Neural cell (in vitro differentiated cells): Measurements from ENCODE around the gene BCAS1. TPM values are rescaled to one million over a fixed set of nuclear protein-coding genes. Genes with fewer than 3 reads are reported as not detected.

Experiments
- H2AFZ ChIP-seq: fragments of 200-600, 300-800 bp; sonication (generic), shearing (Covaris generic); 2 replicates; pipeline ENCODE4 v1.6.0; 2014; ENCODE audit warnings: low read depth, mild to moderate bottlenecking, antibody characterized with exemption, low read length, moderate library complexity
- H3F3A ChIP-seq: fragments of 200-600 bp; shearing (Covaris generic); 2 replicates; pipeline ENCODE4 v1.6.1; 2016; ENCODE audit warnings: mild to moderate bottlenecking, moderate library complexity, mixed read lengths, antibody characterized with exemption, low read length; ENCODE audit not compliant: insufficient read depth, poor library complexity, severe bottlenecking
- H3K27ac ChIP-seq: fragments of 200-600, 300-800 bp; sonication (generic), shearing (Covaris generic); 2 replicates; pipeline ENCODE4 v1.5.1; 2014; ENCODE audit warnings: mild to moderate bottlenecking, low read length, moderate library complexity
- H3K27me3 ChIP-seq: fragments of 300-800, 200-600 bp; sonication (generic), shearing (Covaris generic); 2 replicates; pipeline ENCODE4 v1.6.0; 2014; ENCODE audit warnings: mild to moderate bottlenecking, low read depth, low read length, moderate library complexity; ENCODE audit not compliant: insufficient read depth
- H3K36me3 ChIP-seq: fragments of 300-800, 200-600 bp; sonication (generic), shearing (Covaris generic); 2 replicates; pipeline ENCODE4 v1.5.1; 2014; ENCODE audit warnings: mild to moderate bottlenecking, antibody characterized with exemption, low read length, moderate library complexity; ENCODE audit not compliant: insufficient read depth
- H3K4me2 ChIP-seq: fragments of 300-800, 200-600 bp; sonication (generic), shearing (Covaris generic); 2 replicates; pipeline ENCODE4 v1.6.0; 2014; ENCODE audit warnings: mild to moderate bottlenecking, low read length
- H3K4me3 ChIP-seq: fragments of 300-800, 200-600 bp; sonication (generic), shearing (Covaris generic); 2 replicates; pipeline ENCODE4 v1.5.1; 2014; ENCODE audit warnings: mild to moderate bottlenecking, low read length, moderate library complexity
- H3K79me2 ChIP-seq: fragments of 200-600 bp; shearing (Covaris generic); replicated peaks from 2 replicates; pipeline ENCODE4 v1.6.0; 2014; ENCODE audit warnings: mild to moderate bottlenecking, low read length, moderate library complexity; ENCODE audit not compliant: insufficient read depth
- H3K9ac ChIP-seq: fragments of 300-800, 200-600 bp; sonication (generic), shearing (Covaris generic); 2 replicates; pipeline ENCODE4 v1.6.1; 2016; ENCODE audit warnings: mild to moderate bottlenecking, low read length, mixed read lengths
- H3K9me2 ChIP-seq: fragments of 200-600 bp; shearing (Covaris generic); 2 replicates; pipeline ENCODE4 v1.6.1; 2016; ENCODE audit warnings: mild to moderate bottlenecking, low read length, mixed read lengths; ENCODE audit not compliant: insufficient read depth
- H3K9me3 ChIP-seq: fragments of 200-600, 300-800 bp; sonication (generic), shearing (Covaris generic); 2 replicates; pipeline ENCODE4 v1.6.1; 2016; ENCODE audit warnings: mild to moderate bottlenecking, mixed run types, low read length, moderate library complexity, mixed read lengths
- H4K20me1 ChIP-seq: fragments of 200-600 bp; shearing (Covaris generic); 2 replicates; pipeline ENCODE4 v1.6.1; 2016; ENCODE audit warnings: mild to moderate bottlenecking, mixed run types; ENCODE audit not compliant: insufficient read depth
- EP300 ChIP-seq: fragments of 450-650 bp; conservative IDR thresholded peaks from 2 replicates; pipeline ENCODE4 v1.6.1; 2014; ENCODE audit warnings: antibody characterized with exemption, mild to moderate bottlenecking, moderate library complexity; ENCODE audit not compliant: poor library complexity, severe bottlenecking
- EZH2 ChIP-seq: fragments of 200-600, 300-800 bp; shearing (Covaris generic), sonication (generic); IDR thresholded peaks from 2 replicates; pipeline ENCODE4 v1.6.1; 2014; ENCODE audit warnings: antibody characterized with exemption, low read length, borderline replicate concordance, mild to moderate bottlenecking; ENCODE audit not compliant: insufficient read depth, poor library complexity, severe bottlenecking
- MXI1 ChIP-seq: fragments of 450-650 bp; conservative IDR thresholded peaks from 2 replicates; pipeline ENCODE4 v1.6.1; 2014; ENCODE audit warnings: antibody characterized with exemption, mild to moderate bottlenecking; ENCODE audit not compliant: poor library complexity, severe bottlenecking
- POLR2AphosphoS5 ChIP-seq: IDR thresholded peaks from 2 replicates; pipeline ENCODE4 v1.6.1; 2012
- RAD21 ChIP-seq: fragments of 450-650 bp; conservative IDR thresholded peaks from 2 replicates; pipeline ENCODE4 v1.6.1; 2014; ENCODE audit warnings: antibody characterized with exemption, mild to moderate bottlenecking, moderate library complexity
- REST ChIP-seq: IDR thresholded peaks from 2 replicates; pipeline ENCODE4 v1.6.1; 2012; ENCODE audit warnings: borderline replicate concordance
- SMC3 ChIP-seq: fragments of 450-650 bp; conservative IDR thresholded peaks from 2 replicates; pipeline ENCODE4 v1.6.1; 2014; ENCODE audit warnings: antibody characterized with exemption, mild to moderate bottlenecking, moderate library complexity; ENCODE audit not compliant: poor library complexity
- TAF1 ChIP-seq: IDR thresholded peaks from 2 replicates; pipeline ENCODE4 v1.6.1; 2012; ENCODE audit warnings: low read depth
- polyA plus RNA-seq: library from polyadenylated mRNA; depleted of rRNA; stranded (reverse); fragments of >200 nt; gene quantifications from 2 replicates; pipeline ENCODE4 v1.2.3, GENCODE V29; 2014
- TF ChIP-seq, protein P1 (sequence below): fragments of 450-650 bp; IDR thresholded peaks from 2 replicates; pipeline ENCODE4 v1.5.1; 2014; ENCODE audit warnings: antibody characterized with exemption, mild to moderate bottlenecking, moderate library complexity; ENCODE audit not compliant: poor library complexity, severe bottlenecking

Gene BCAS1
- polyA plus RNA-seq, 1 donor from 2014 or later = not detected

GRCh38 chr20:54059691-54060364 lies 10.6 kb downstream of the BCAS1 start:
- no peak overlapping the region for H3K27ac ChIP-seq
- H2AFZ ChIP-seq = no peak overlapping the region
- TF ChIP-seq MXI1 (no peak), RAD21 (no peak), REST (no peak), POLR2AphosphoS5 (no peak), EZH2 (no peak), SMC3 (no peak), EP300 (no peak), TAF1 (no peak)
- TF ChIP-seq, protein P1, sequence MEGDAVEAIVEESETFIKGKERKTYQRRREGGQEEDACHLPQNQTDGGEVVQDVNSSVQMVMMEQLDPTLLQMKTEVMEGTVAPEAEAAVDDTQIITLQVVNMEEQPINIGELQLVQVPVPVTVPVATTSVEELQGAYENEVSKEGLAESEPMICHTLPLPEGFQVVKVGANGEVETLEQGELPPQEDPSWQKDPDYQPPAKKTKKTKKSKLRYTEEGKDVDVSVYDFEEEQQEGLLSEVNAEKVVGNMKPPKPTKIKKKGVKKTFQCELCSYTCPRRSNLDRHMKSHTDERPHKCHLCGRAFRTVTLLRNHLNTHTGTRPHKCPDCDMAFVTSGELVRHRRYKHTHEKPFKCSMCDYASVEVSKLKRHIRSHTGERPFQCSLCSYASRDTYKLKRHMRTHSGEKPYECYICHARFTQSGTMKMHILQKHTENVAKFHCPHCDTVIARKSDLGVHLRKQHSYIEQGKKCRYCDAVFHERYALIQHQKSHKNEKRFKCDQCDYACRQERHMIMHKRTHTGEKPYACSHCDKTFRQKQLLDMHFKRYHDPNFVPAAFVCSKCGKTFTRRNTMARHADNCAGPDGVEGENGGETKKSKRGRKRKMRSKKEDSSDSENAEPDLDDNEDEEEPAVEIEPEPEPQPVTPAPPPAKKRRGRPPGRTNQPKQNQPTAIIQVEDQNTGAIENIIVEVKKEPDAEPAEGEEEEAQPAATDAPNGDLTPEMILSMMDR = no peak
- H3K9me3 ChIP-seq = no peaks in the 10 kb centered on the region
- no peaks in the 10 kb centered on the region for H3K36me3 ChIP-seq
- H3K27me3 ChIP-seq = no peaks in the 10 kb centered on the region
- no peaks in the 10 kb centered on the region for H4K20me1 ChIP-seq
- H3K9me2 ChIP-seq = no peaks in the 10 kb centered on the region
- no peak overlapping the region for H3K4me3 ChIP-seq
- H3K4me2 ChIP-seq = no peak overlapping the region
- H3K79me2 ChIP-seq = no peaks in the 10 kb centered on the region
- no peaks in the 10 kb centered on the region for H3F3A ChIP-seq
- no peak overlapping the region for H3K9ac ChIP-seq

GRCh38 chr20:54058420-54059139 lies 11.8 kb downstream of the BCAS1 start:
- Histone ChIP-seq H3K79me2 (no peaks in the 10 kb centered on the region), H2AFZ (no peak overlapping the region), H3K9me2 (no peaks in the 10 kb centered on the region), H3F3A (no peaks in the 10 kb centered on the region), H3K27ac (no peak overlapping the region), H3K9me3 (no peaks in the 10 kb centered on the region), H3K27me3 (no peaks in the 10 kb centered on the region), H3K36me3 (no peaks in the 10 kb centered on the region), H4K20me1 (no peaks in the 10 kb centered on the region), H3K4me3 (no peak overlapping the region), H3K9ac (no peak overlapping the region), H3K4me2 (no peak overlapping the region)
- no peak for TF ChIP-seq EZH2
- TF ChIP-seq REST = no peak
- TF ChIP-seq TAF1 = no peak
- no peak for TF ChIP-seq POLR2AphosphoS5
- TF ChIP-seq SMC3 = no peak
- TF ChIP-seq EP300 = no peak
- TF ChIP-seq MXI1 = no peak
